Measurements from ENCODE around the gene AFMID. TPM values are rescaled to one million over a fixed set of nuclear protein-coding genes. Genes with fewer than 3 reads are reported as not detected.

AFMID gene
- total and polyA plus RNA-seq, 9 of the 15 experiments (the other 6 are each of a cell fraction or from before 2014, with no cell fraction given): 62.1 to 188 (median 74.4) TPM

- TF ChIP-seq NFYB (IDR thresholded peaks at IDR 0.05; ENCODE audit: extremely low read depth, insufficient read length): no peak
- TF ChIP-seq BCLAF1 (IDR thresholded peaks at IDR 0.05; ENCODE audit: borderline replicate concordance in 1 of 2, control insufficient read depth in 1 of 2, low read depth in 2 of 2, low read length in 1 of 2): 0 out of 4 replicates have a peak, but pooled peaks of 1 of the 2 experiments have one; percentile 29
- no peak for TF ChIP-seq ARID3B (CRISPR knock-in tag; IDR thresholded peaks at IDR 0.05; ENCODE audit: borderline replicate concordance)
- TF ChIP-seq MGA (IDR thresholded peaks at IDR 0.05): no peak
- TF ChIP-seq ZNF707 (CRISPR knock-in tag; conservative IDR thresholded peaks at IDR 0.05): no peak
- no peak for TF ChIP-seq MCM3 (IDR thresholded peaks at IDR 0.05)
- TF ChIP-seq HNRNPLL (IDR thresholded peaks at IDR 0.05; ENCODE audit: low read depth, low read length, poor library complexity, severe bottlenecking): no peak
- no peak for TF ChIP-seq MTA1 (IDR thresholded peaks at IDR 0.05; ENCODE audit: borderline replicate concordance)
- no peak for TF ChIP-seq ID3 (CRISPR knock-in tag; IDR thresholded peaks at IDR 0.05)
- TF ChIP-seq ID3 (tag; IDR thresholded peaks at IDR 0.05): no peak
Observed at GRCh38 chr17:78168242-78168902, 18.8 kb upstream of the AFMID start, which contains the start of gene SYNGR2 (continued).
